NB4 (cell line): ENCODE measurements around the gene ITGA11.

Experiments
- CTCF ChIP-seq: IDR thresholded peaks from one replicate; pipeline ENCODE4 v1.5.1; 2012; ENCODE audit warnings: low read depth, low read length
- MAX ChIP-seq: IDR thresholded peaks from 2 replicates; pipeline ENCODE4 v1.6.1; 2011; ENCODE audit warnings: low read depth, low read length
- MYC ChIP-seq: IDR thresholded peaks from 2 replicates; pipeline ENCODE4 v1.6.1; 2011; ENCODE audit warnings: low read depth, low read length
- POLR2A ChIP-seq: IDR thresholded peaks from 2 replicates; pipeline ENCODE4 v1.6.1; 2011; ENCODE audit warnings: mild to moderate bottlenecking; ENCODE audit not compliant: insufficient read length; ENCODE audit errors: extremely low read depth

- TF ChIP-seq CTCF (no peak), POLR2A (no peak), MAX (no peak), MYC (no peak)
Measured at GRCh38 chr15:68330901-68331300, 101.1 kb downstream of the ITGA11 start.
